Adrenal gland (tissue), 12 donors: ENCODE results near the gene VWA1. TPM values are rescaled to one million over a fixed set of nuclear protein-coding genes. Genes with fewer than 3 reads are reported as not detected.
A peak's percentile ranks its signal among the peaks of the same experiment; 100 is the strongest.

Experiments used
- DNase-seq, 7 donors: peaks; one replicate each; pipeline ENCODE4 v3.0.0-alpha.2; 2019 to 2020
- H3K27ac ChIP-seq, 5 donors: fragments of 200-600 bp; sonication (generic) in 4 of 5; 1 replicate in 3 of 5; 2 replicates in 2 of 5; pipeline versions ENCODE4 v1.5.1 to v1.8.0; 2016 to 2020; ENCODE audit warnings: mild to moderate bottlenecking in 1 of 5
- H3K27me3 ChIP-seq: fragments of 200-600 bp; 2 replicates; pipeline ENCODE4 v1.8.0; 2021
- H3K36me3 ChIP-seq, 2 donors: fragments of 200-600 bp; replicated peaks in 1 of 2; 1 replicate in 1 of 2; 2 replicates in 1 of 2; pipeline versions ENCODE4 v1.5.1 to v1.8.0; 2018 to 2022
- H3K4me1 ChIP-seq, 2 donors: fragments of 200-600 bp; replicated peaks in 1 of 2; 1 replicate in 1 of 2; 2 replicates in 1 of 2; pipeline versions ENCODE4 v1.5.1 to v1.8.0; 2018 to 2021
- H3K4me3 ChIP-seq, 4 donors: fragments of 200-600 bp; sonication (generic) in 3 of 4; one replicate each; pipeline ENCODE4 v1.5.1; 2016 to 2018
- H3K9me3 ChIP-seq, 3 donors: fragments of 200-600 bp; sonication (generic) in 1 of 3; replicated peaks in 1 of 3; 1 replicate in 2 of 3; 2 replicates in 1 of 3; pipeline versions ENCODE4 v1.5.1 to v1.8.0; 2016 to 2021
- POLR2A ChIP-seq, 2 donors: fragments of 450-650 bp; IDR thresholded peaks; one replicate each; pipeline ENCODE4 v1.6.1; 2017; ENCODE audit warnings: antibody characterized with exemption in 2 of 2, mild to moderate bottlenecking in 2 of 2, moderate library complexity in 1 of 2
- WGBS, 4 donors: extraction: QIAGEN DNeasy Blood & Tissue Kit in 2 of 4; methylation state at CpG; one replicate each; pipeline versions ENCODE4 v1.1.5 to v1.1.7; 2013 to 2017; 5-methylcytosine and 5-hydroxymethylcytosine counted together
- intact Hi-C, 2 donors: fragments of 100-400 bp; cut with DNase I; formaldehyde crosslinking; loops; one replicate each; pipeline versions ENCODE4 v1.14.1 to v1.15.0; 2022 to 2023
- polyA plus RNA-seq, 3 donors: library from polyadenylated mRNA; stranded (reverse); fragments of 200-250 nt in 2 of 3; fragments of 350-450 nt in 1 of 3; fragmentation: Illumina TruSeq in 1 of 3; extraction: RNeasy Lipid Tissue Mini Kit (QIAGEN cat#74804) in 1 of 3; gene quantifications; one replicate each; pipeline ENCODE4 v1.2.3, GENCODE V29; 2013 to 2014
- total RNA-seq, 9 donors: library from RNA; depleted of rRNA in 4 of 9; stranded (reverse); fragments of >200 nt in 4 of 9; fragments of 120-200 nt in 1 of 9; fragmentation: NEBNext Ultra II Directional in 1 of 9; extraction: Animal tissue kit (Norgen Biotek cat#: 25700) in 1 of 9; gene quantifications; one replicate each; pipeline versions ENCODE4 v1.1.0 to v1.2.4, GENCODE V29; 2013 to 2023
- TF ChIP-seq, protein P1 (sequence below), 6 experiments: fragments of 450-650 bp in 4 of 6; fragments of 200-600 bp in 2 of 6; sonication (generic) in 1 of 6; IDR thresholded peaks; 1 replicate in 5 of 6; 2 replicates in 1 of 6; pipeline versions ENCODE4 v1.5.1 to v1.8.0; 2016 to 2021; ENCODE audit warnings: antibody characterized with exemption in 6 of 6, mild to moderate bottlenecking in 2 of 6, moderate library complexity in 1 of 6
- donor health status: healthy with polysubstance abuse.
- donor health status: Bipolar disorder and iron deficiency.
- donor health status: DM: yes; HTN: yes; CAD: no.
- donor health status: DM: no; HTN: no; CAD: no.
- donor health status: DM: no; HTN: no; CAD: no.
- donor health status: DM: yes; HTN: yes; CAD: no.

Gene VWA1
- total and polyA plus RNA-seq, 12 donors = 0.99 to 49.0 (median 29.3) TPM

DNA sequence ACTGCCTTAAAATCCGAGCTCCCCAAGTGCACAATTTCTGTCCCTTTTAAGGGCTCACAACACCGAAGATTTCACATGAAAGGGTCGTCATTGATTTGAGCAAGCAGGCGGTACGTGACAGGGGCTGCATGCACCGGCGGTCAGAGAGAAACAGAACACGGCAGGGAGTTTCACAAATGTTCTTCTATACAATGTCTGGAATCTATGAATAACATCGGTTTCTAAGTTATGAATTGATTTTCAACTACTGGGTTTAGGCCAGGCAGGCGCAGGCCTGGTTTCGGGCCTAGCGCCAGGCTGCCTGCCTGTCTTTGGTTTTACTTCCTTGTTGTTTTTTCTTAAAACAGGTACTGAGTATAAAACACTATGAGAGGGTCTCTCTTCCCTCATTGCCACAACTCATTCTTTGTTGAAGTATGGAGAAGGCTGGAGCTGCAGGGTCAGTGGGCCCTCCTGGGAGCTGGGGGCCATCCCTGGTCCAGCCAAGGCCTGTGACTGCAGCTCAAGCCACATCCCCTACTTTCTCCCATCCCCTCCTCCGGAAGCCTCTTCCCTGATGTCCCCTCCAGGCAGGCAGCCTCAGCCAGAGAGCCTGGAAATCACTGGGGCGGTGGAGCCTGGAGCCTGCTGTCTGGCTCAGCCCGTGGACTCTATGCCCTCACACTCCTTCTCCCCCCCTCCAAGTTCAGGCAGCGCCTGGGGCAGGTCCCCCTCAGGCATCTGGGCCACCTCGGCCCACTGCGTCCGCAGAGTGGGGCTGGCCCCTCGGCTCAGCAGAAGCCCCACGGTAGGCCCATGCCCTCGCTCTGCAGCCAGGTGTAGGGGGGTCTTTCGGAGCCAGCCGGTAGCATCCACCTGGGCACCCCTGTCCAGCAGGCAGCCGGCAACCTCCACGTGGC is 16.8 kb upstream of the VWA1 start:
- DNase-seq = no peak
- Histone ChIP-seq H3K27ac (no peak overlapping the region), H3K36me3 (no peaks in the 10 kb centered on the region), H3K27me3 (no peaks in the 10 kb centered on the region), H3K4me1 (no peaks in the 10 kb centered on the region), H3K4me3 (no peak overlapping the region), H3K9me3 (no peaks in the 10 kb centered on the region)
- no peak for TF ChIP-seq POLR2A (IDR thresholded peaks at IDR 0.05)
- TF ChIP-seq, protein P1, sequence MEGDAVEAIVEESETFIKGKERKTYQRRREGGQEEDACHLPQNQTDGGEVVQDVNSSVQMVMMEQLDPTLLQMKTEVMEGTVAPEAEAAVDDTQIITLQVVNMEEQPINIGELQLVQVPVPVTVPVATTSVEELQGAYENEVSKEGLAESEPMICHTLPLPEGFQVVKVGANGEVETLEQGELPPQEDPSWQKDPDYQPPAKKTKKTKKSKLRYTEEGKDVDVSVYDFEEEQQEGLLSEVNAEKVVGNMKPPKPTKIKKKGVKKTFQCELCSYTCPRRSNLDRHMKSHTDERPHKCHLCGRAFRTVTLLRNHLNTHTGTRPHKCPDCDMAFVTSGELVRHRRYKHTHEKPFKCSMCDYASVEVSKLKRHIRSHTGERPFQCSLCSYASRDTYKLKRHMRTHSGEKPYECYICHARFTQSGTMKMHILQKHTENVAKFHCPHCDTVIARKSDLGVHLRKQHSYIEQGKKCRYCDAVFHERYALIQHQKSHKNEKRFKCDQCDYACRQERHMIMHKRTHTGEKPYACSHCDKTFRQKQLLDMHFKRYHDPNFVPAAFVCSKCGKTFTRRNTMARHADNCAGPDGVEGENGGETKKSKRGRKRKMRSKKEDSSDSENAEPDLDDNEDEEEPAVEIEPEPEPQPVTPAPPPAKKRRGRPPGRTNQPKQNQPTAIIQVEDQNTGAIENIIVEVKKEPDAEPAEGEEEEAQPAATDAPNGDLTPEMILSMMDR (IDR thresholded peaks at IDR 0.05) = no peak
- 82 to 91% (median 88%) methylated on average over 17 to 26 of the region's 26 CpGs for WGBS, 4 donors
- intact Hi-C loops = no loop called here

DNA sequence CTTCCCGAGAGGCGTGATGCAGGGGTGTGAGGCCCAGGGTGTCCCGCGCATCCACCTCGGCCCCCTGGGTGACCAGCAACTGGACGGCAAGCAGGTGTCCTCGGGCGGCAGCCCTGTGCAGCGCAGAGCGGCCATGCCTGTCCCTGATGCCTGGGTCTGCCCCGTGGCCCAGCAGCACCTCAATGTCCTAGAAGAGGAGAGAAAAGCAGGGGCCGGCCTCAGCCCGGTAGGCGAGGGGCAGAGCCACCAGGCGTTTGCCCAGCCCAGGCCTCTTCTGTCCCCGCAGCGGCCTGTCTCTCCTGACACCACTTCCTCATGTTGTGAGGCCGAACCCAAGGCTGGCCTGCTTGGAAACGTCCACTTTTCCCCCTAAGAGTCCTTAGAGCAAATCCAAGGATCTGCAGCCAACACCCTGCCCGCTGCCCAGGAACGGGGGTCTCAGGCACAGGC is 16.1 kb upstream of the VWA1 start:
- intact Hi-C loops = no loop called here
- 81 to 94% (median 87%) methylated on average over 15 to 21 of the region's 21 CpGs for WGBS, 4 donors

DNA sequence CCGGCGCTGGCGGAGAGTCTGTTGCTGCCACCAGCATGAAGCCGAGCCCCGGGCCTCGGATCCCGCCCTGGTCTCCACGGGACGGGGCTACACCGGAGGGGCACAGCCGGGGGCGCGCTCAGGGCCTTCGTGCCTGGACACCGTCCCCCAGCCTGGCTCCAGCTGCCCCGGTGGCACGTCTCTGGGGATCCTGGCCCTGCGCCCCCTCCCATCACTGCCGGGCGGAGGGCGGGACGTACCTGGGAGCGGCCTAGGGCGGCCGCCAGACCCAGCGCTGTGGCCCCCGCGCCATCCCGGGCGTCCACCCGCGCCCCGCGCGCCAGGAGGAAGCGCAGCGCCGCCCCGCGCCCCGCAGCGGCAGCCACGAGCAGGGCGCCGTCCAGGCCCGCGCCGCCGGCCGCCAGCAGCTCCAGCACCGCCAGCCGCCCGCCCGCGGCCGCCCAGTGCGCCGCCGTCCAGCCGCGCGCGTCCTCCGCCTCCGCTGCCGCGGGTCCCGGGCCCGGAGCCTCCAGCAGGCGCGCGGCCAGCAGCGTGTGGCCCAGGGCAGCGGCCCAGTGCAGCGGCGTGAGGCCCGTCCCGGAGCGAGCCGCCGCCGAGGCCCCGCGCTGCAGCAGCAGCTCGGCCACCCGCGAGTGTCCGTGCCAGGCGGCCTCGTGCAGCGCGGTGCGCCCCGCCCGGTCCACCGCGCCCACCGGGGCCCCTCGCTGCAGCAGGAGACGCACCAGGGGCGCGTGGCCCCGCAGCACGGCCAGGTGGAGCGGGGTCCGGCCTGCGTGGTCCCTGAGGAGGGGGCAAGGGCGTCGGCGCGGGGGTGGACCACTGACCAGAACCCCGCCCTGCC is 15.5 kb upstream of the VWA1 start:
- H3K27ac ChIP-seq = peak overlapping the region in 2 of 5 donors; percentile 38 to 40
- WGBS, 4 donors = 11 to 16% methylated on average over 71 to 112 of the region's 112 CpGs; no CpG with 5 or more reads in 2 of the 4 donors

More for the DNA sequence above, 16.1 kb upstream of the VWA1 start:
- Histone ChIP-seq H3K9me3 (no peaks in the 10 kb centered on the region), H3K36me3 (no peaks in the 10 kb centered on the region), H3K27ac (peak overlapping the region in 2 of 5 donors; percentile 38 to 40), H3K27me3 (no peaks in the 10 kb centered on the region), H3K4me1 (no peaks in the 10 kb centered on the region), H3K4me3 (peak overlapping the region in 1 of 4 donors; percentile 34)
- TF ChIP-seq, protein P1 (IDR thresholded peaks at IDR 0.05) = no peak
- no peak for TF ChIP-seq POLR2A (IDR thresholded peaks at IDR 0.05)
- DNase-seq = no peak

More for the DNA sequence above, 15.5 kb upstream of the VWA1 start:
- no peak for DNase-seq
- Histone ChIP-seq H3K4me1 (no peaks in the 10 kb centered on the region), H3K27me3 (no peaks in the 10 kb centered on the region), H3K36me3 (no peaks in the 10 kb centered on the region), H3K4me3 (peak overlapping the region in 1 of 4 donors; percentile 34), H3K9me3 (no peaks in the 10 kb centered on the region)
- intact Hi-C loops = no loop called here
- TF ChIP-seq, protein P1 (IDR thresholded peaks at IDR 0.05) = no peak
- TF ChIP-seq POLR2A (IDR thresholded peaks at IDR 0.05) = no peak
